Activated B cell treated with CpG ODN at 0.5 μM for 24 hours (primary cell): ENCODE results near the gene PSKH1. TPM values are rescaled to one million over a fixed set of nuclear protein-coding genes. Genes with fewer than 3 reads are reported as not detected.
A peak's percentile ranks its signal among the peaks of the same experiment; 100 is the strongest.
"Not testable (repeated sequence)": the region's sequence is repeated elsewhere in the genome, so short reads cannot be mapped to it uniquely, and the experiment has no call there.

Source experiments
- ATAC-seq: fragments of 200-7000 bp; cut with Tn5 transposase; one replicate; pipeline ENCODE4 v1.10.0; 2021; ENCODE audit warnings: low read depth, mild to moderate bottlenecking, moderate library complexity
- CTCF ChIA-PET: fragments of 350-600 bp; sonication (Branson Sonifier 250); formaldehyde crosslinking; loops from one replicate; lab custom pipeline; 2021; ENCODE audit warnings: antibody characterized with exemption; lab: Charles Lee
- POLR2A ChIA-PET: fragments of 350-600 bp; sonication (Branson Sonifier 250); formaldehyde crosslinking; loops from one replicate; lab custom pipeline; 2021; ENCODE audit warnings: antibody characterized with exemption; lab: Charles Lee
- DNase-seq: peaks from one replicate; pipeline ENCODE4 v3.0.0; 2022
- H3K27ac Mint-ChIP-seq: one replicate; pipeline ENCODE4 v1.8.0; 2020; ENCODE audit warnings: mixed read lengths
- H3K27me3 Mint-ChIP-seq: one replicate; pipeline ENCODE4 v1.8.0; 2021; ENCODE audit warnings: mixed read lengths
- H3K36me3 Mint-ChIP-seq: one replicate; pipeline ENCODE4 v1.8.0; 2021; ENCODE audit warnings: low read depth, mixed read lengths
- H3K4me1 Mint-ChIP-seq: one replicate; pipeline ENCODE4 v1.8.0; 2021; ENCODE audit warnings: mixed read lengths
- H3K4me3 Mint-ChIP-seq: one replicate; pipeline ENCODE4 v1.8.0; 2020; ENCODE audit warnings: mild to moderate bottlenecking, mixed read lengths
- H3K9me3 Mint-ChIP-seq: one replicate; pipeline ENCODE4 v1.8.0; 2020; ENCODE audit warnings: mixed read lengths
- CTCF ChIP-seq: fragments of 200-600 bp; IDR thresholded peaks from one replicate; pipeline ENCODE4 v1.8.0; 2022; ENCODE audit warnings: antibody characterized with exemption, mild to moderate bottlenecking
- intact Hi-C: fragments of 100-400 bp; cut with micrococcal nuclease; formaldehyde crosslinking; loops from one replicate; pipeline ENCODE4 v1.15.1; 2024
- total RNA-seq: library from RNA; stranded (reverse); gene quantifications from 2 replicates; pipeline ENCODE4 v1.2.3, GENCODE V29; 2022

The PSKH1 gene
- total RNA-seq, 1 donor from 2014 or later, result 22.0 TPM

- H3K27me3 Mint-ChIP-seq, result no peaks in the 10 kb centered on the region
- no peak for TF ChIP-seq CTCF
- no peak overlapping the region for H3K4me3 Mint-ChIP-seq
- peaks cover 16% of the 10 kb centered on the region for H3K4me1 Mint-ChIP-seq
- ATAC-seq (no peak), DNase-seq (no peak)
- intact Hi-C loops, result no loop called here
- no peaks in the 10 kb centered on the region for H3K9me3 Mint-ChIP-seq
- ChIA-PET POLR2A (no interaction called here), CTCF (interaction anchor here (3.5 kb wide), 1 partner anchor 44 kb away, joined by 13 read pairs; no protein-coding TSS in a partner anchor)
- peaks cover 25% of the 10 kb centered on the region for H3K36me3 Mint-ChIP-seq
- H3K27ac Mint-ChIP-seq, result no peak overlapping the region
These were observed 32.3 kb upstream of the PSKH1 start for GRCh38 chr16:67860589-67861398.

- TF ChIP-seq CTCF, result no peak
- no peaks in the 10 kb centered on the region for H3K27me3 Mint-ChIP-seq
- intact Hi-C loops, result no loop called here
- peaks cover 34% of the 10 kb centered on the region for H3K36me3 Mint-ChIP-seq
- POLR2A ChIA-PET, result no interaction called here
- no peak overlapping the region for H3K4me3 Mint-ChIP-seq
- ATAC-seq, result no peak
- CTCF ChIA-PET, result interaction anchor here (3.5 kb wide), 1 partner anchor 46 kb away, joined by 13 read pairs; no protein-coding TSS in a partner anchor
- H3K4me1 Mint-ChIP-seq, result peaks cover 14% of the 10 kb centered on the region
- DNase-seq, result no peak
- no peaks in the 10 kb centered on the region for H3K9me3 Mint-ChIP-seq
- no peak overlapping the region for H3K27ac Mint-ChIP-seq
These were observed 31.2 kb upstream of the PSKH1 start for GRCh38 chr16:67861877-67862276.

GRCh38 chr16:67862623-67863583 lies 30.2 kb upstream of the PSKH1 start:
- H3K36me3 Mint-ChIP-seq, result peaks cover 36% of the 10 kb centered on the region

GRCh38 chr16:67864044-67864443 lies 29.0 kb upstream of the PSKH1 start:
- H3K4me3 Mint-ChIP-seq, ATAC-seq, H3K4me1 Mint-ChIP-seq, DNase-seq, H3K27ac Mint-ChIP-seq, H3K27me3 Mint-ChIP-seq, H3K9me3 Mint-ChIP-seq, POLR2A ChIA-PET, intact Hi-C loops: not testable (repeated sequence)
- CTCF ChIA-PET, result interaction anchor here (3.5 kb wide), 1 partner anchor 48 kb away, joined by 13 read pairs; no protein-coding TSS in a partner anchor
- peaks cover 42% of the 10 kb centered on the region for H3K36me3 Mint-ChIP-seq

More at GRCh38 chr16:67862623-67863583, 30.2 kb upstream of the PSKH1 start:
- ChIA-PET CTCF (interaction anchor here (1.1 to 3.5 kb wide), 3 partner anchors 20 to 190 kb away, joined by 4 to 13 read pairs (median 4); no protein-coding TSS in a partner anchor), POLR2A (no interaction called here)
- Mint-ChIP-seq H3K27ac (no peak overlapping the region), H3K4me1 (peaks cover 8% of the 10 kb centered on the region), H3K27me3 (no peaks in the 10 kb centered on the region), H3K4me3 (no peak overlapping the region), H3K9me3 (no peaks in the 10 kb centered on the region)
- ATAC-seq, result no peak
- intact Hi-C loops, result no loop called here
- TF ChIP-seq CTCF, result no peak
- no peak for DNase-seq

- no peak for TF ChIP-seq CTCF
These were observed 28.5 kb upstream of the PSKH1 start for GRCh38 chr16:67864594-67864993.

More at GRCh38 chr16:67864594-67864993, 28.5 kb upstream of the PSKH1 start:
- Mint-ChIP-seq H3K9me3 (no peaks in the 10 kb centered on the region), H3K27ac (peak overlapping the region; percentile 11), H3K36me3 (peaks cover 44% of the 10 kb centered on the region), H3K27me3 (no peaks in the 10 kb centered on the region), H3K4me1 (peaks cover 6% of the 10 kb centered on the region), H3K4me3 (no peak overlapping the region)
- POLR2A ChIA-PET, result interaction anchor here (0.6 kb wide), 1 partner anchor 642 kb away, joined by 9 read pairs; no protein-coding TSS in a partner anchor
- CTCF ChIA-PET, result interaction anchor here (2.0 kb wide), 1 partner anchor 49 kb away, joined by 23 read pairs; no protein-coding TSS in a partner anchor
- ATAC-seq, result no peak
- DNase-seq, result no peak
- intact Hi-C loops, result no loop called here
